ENCODE data around the gene ZP4. TPM values are rescaled to one million over a fixed set of nuclear protein-coding genes. Genes with fewer than 3 reads are reported as not detected.

The ZP4 gene
- total RNA-seq, 1 experiment from 2014 or later, result not detected

- H3K9ac ChIP-seq (ENCODE audit: low read length), result no peak overlapping the region
- H3K4me2 ChIP-seq (ENCODE audit: low read length), result no peak overlapping the region
- no peaks in the 10 kb centered on the region for H3K4me1 ChIP-seq (ENCODE audit: insufficient read depth, low read length)
- no peaks in the 10 kb centered on the region for H3K36me3 ChIP-seq (ENCODE audit: low read depth, low read length)
- intact Hi-C loops (cut with micrococcal nuclease), result no loop called here
- no peaks in the 10 kb centered on the region for H4K20me1 ChIP-seq (ENCODE audit: low read length)
- no peak overlapping the region for H3K4me3 ChIP-seq (ENCODE audit: low read length)
- H3F3A ChIP-seq (ENCODE audit: low read length, unreplicated experiment), result no peaks in the 10 kb centered on the region
- DNase-seq (no peak), ATAC-seq (no peak)
- H2AFZ ChIP-seq (ENCODE audit: low read length), result no peak overlapping the region
- no peaks in the 10 kb centered on the region for H3K9me2 ChIP-seq (replicated peaks; ENCODE audit: low read length)
- H3K79me2 ChIP-seq (ENCODE audit: low read length), result no peaks in the 10 kb centered on the region
- ChIA-PET CTCF (no interaction called here), POLR2A (ENCODE audit: unreplicated experiment) (no interaction called here)
- no peaks in the 10 kb centered on the region for H3K27me3 ChIP-seq (ENCODE audit: low read length)
- BruUV-seq (replicated peaks), result no TSS peak
- no peaks in the 10 kb centered on the region for H3K9me3 ChIP-seq (ENCODE audit: low read length)
- no peak overlapping the region for H3K27ac ChIP-seq (ENCODE audit: low read length)
- no peak for TF ChIP-seq EZH2 (IDR thresholded peaks at IDR 0.05; ENCODE audit: low read length, unreplicated experiment)
- TF ChIP-seq EZH2phosphoT487 (IDR thresholded peaks at IDR 0.05; ENCODE audit: borderline replicate concordance, low read length), result no peak
- no peak for TF ChIP-seq CTCF (conservative IDR thresholded peaks at IDR 0.05; ENCODE audit: low read depth, low read length)
These were observed 20.1 kb upstream of the ZP4 start for GRCh38 chr1:237910834-237911233.

GRCh38 chr1:237903961-237904360, 13.2 kb upstream of the ZP4 start:
- Histone ChIP-seq H2AFZ (ENCODE audit: low read length) (no peak overlapping the region), H3K79me2 (ENCODE audit: low read length) (no peaks in the 10 kb centered on the region), H4K20me1 (ENCODE audit: low read length) (no peaks in the 10 kb centered on the region), H3K27ac (ENCODE audit: low read length) (no peak overlapping the region), H3K4me2 (ENCODE audit: low read length) (no peak overlapping the region), H3K9ac (ENCODE audit: low read length) (no peak overlapping the region), H3K4me1 (ENCODE audit: insufficient read depth, low read length) (no peaks in the 10 kb centered on the region), H3F3A (ENCODE audit: low read length, unreplicated experiment) (no peaks in the 10 kb centered on the region), H3K4me3 (ENCODE audit: low read length) (no peak overlapping the region), H3K9me3 (ENCODE audit: low read length) (no peaks in the 10 kb centered on the region), H3K27me3 (ENCODE audit: low read length) (no peaks in the 10 kb centered on the region), H3K9me2 (replicated peaks; ENCODE audit: low read length) (no peaks in the 10 kb centered on the region), H3K36me3 (ENCODE audit: low read depth, low read length) (no peaks in the 10 kb centered on the region)
- CTCF ChIA-PET, result no interaction called here
- TF ChIP-seq EZH2 (IDR thresholded peaks at IDR 0.05; ENCODE audit: low read length, unreplicated experiment) (no peak), EZH2phosphoT487 (IDR thresholded peaks at IDR 0.05; ENCODE audit: borderline replicate concordance, low read length) (no peak), CTCF (conservative IDR thresholded peaks at IDR 0.05; ENCODE audit: low read depth, low read length) (no peak)
- no TSS peak for BruUV-seq (replicated peaks)
- ATAC-seq, result no peak
- POLR2A ChIA-PET (ENCODE audit: unreplicated experiment), result no interaction called here
- intact Hi-C loops (cut with micrococcal nuclease), result no loop called here
- peak; percentile 4 for DNase-seq

GRCh38 chr1:237902960-237903743, 12.4 kb upstream of the ZP4 start:
- H3K4me2 ChIP-seq (ENCODE audit: low read length), result no peak overlapping the region
- no peak overlapping the region for H2AFZ ChIP-seq (ENCODE audit: low read length)
- no peaks in the 10 kb centered on the region for H3K4me1 ChIP-seq (ENCODE audit: insufficient read depth, low read length)
- H4K20me1 ChIP-seq (ENCODE audit: low read length), result no peaks in the 10 kb centered on the region
- no peaks in the 10 kb centered on the region for H3K36me3 ChIP-seq (ENCODE audit: low read depth, low read length)
- no peak for TF ChIP-seq EZH2 (IDR thresholded peaks at IDR 0.05; ENCODE audit: low read length, unreplicated experiment)
- no peak for TF ChIP-seq EZH2phosphoT487 (IDR thresholded peaks at IDR 0.05; ENCODE audit: borderline replicate concordance, low read length)
- no peak for TF ChIP-seq CTCF (conservative IDR thresholded peaks at IDR 0.05; ENCODE audit: low read depth, low read length)
- no peaks in the 10 kb centered on the region for H3K9me2 ChIP-seq (replicated peaks; ENCODE audit: low read length)
- no peak overlapping the region for H3K9ac ChIP-seq (ENCODE audit: low read length)
- CTCF ChIA-PET, result no interaction called here
- H3K9me3 ChIP-seq (ENCODE audit: low read length), result no peaks in the 10 kb centered on the region
- POLR2A ChIA-PET (ENCODE audit: unreplicated experiment), result no interaction called here
- no peak for ATAC-seq
- DNase-seq, result no peak
- no peaks in the 10 kb centered on the region for H3K27me3 ChIP-seq (ENCODE audit: low read length)
- intact Hi-C loops (cut with micrococcal nuclease), result no loop called here
- H3F3A ChIP-seq (ENCODE audit: low read length, unreplicated experiment), result no peaks in the 10 kb centered on the region
- no peaks in the 10 kb centered on the region for H3K79me2 ChIP-seq (ENCODE audit: low read length)
- H3K4me3 ChIP-seq (ENCODE audit: low read length), result no peak overlapping the region
- no peak overlapping the region for H3K27ac ChIP-seq (ENCODE audit: low read length)
- BruUV-seq (replicated peaks), result no TSS peak
